C4-2B (cell line): ENCODE results near the gene TYW1.

Experiments
- CTCF ChIP-seq: fragments of 450-650 bp; conservative IDR thresholded peaks from 2 replicates; pipeline ENCODE4 v1.5.1; 2017; ENCODE audit warnings: mild to moderate bottlenecking
- ZFX ChIP-seq: fragments of 450-650 bp; IDR thresholded peaks from 2 replicates; pipeline ENCODE4 v1.6.1; 2017

GRCh38 chr7:67267914-67268313 is 271.3 kb downstream of the TYW1 start:
- no peak for TF ChIP-seq CTCF
- no peak for TF ChIP-seq ZFX
